Activated CD4-positive, alpha-beta memory T cell treated with anti-CD3 and anti-CD28 coated beads, Interleukin-2, amount 10 ng/mL, durations not matched to agents 7 days and 5 days (primary cell): ENCODE data around the gene CDC14B. TPM values are rescaled to one million over a fixed set of nuclear protein-coding genes. Genes with fewer than 3 reads are reported as not detected.
"Not testable (repeated sequence)": the region's sequence is repeated elsewhere in the genome, so short reads cannot be mapped to it uniquely, and the experiment has no call there.

Source experiments
- CTCF ChIA-PET: fragments of 350-600 bp; sonication (Branson Sonifier 250); formaldehyde crosslinking; loops from one replicate; lab custom pipeline; 2021; ENCODE audit warnings: antibody characterized with exemption, inconsistent platforms; lab: Charles Lee
- POLR2A ChIA-PET: fragments of 350-600 bp; sonication (Branson Sonifier 250); formaldehyde crosslinking; loops from one replicate; lab custom pipeline; 2021; ENCODE audit warnings: antibody characterized with exemption; lab: Charles Lee
- DNase-seq: peaks from one replicate; pipeline ENCODE4 v3.0.0-alpha.2; 2020
- H3K27ac Mint-ChIP-seq: one replicate; pipeline ENCODE4 v1.8.0; 2021; ENCODE audit warnings: mild to moderate bottlenecking, mixed read lengths
- H3K27me3 Mint-ChIP-seq: one replicate; pipeline ENCODE4 v1.8.0; 2021; ENCODE audit warnings: mixed read lengths
- H3K36me3 Mint-ChIP-seq: one replicate; pipeline ENCODE4 v1.8.0; 2021; ENCODE audit warnings: low read depth, mixed read lengths
- H3K4me1 Mint-ChIP-seq: one replicate; pipeline ENCODE4 v1.8.0; 2021; ENCODE audit warnings: mixed read lengths
- H3K4me3 Mint-ChIP-seq: one replicate; pipeline ENCODE4 v1.8.0; 2021; ENCODE audit warnings: mild to moderate bottlenecking, mixed read lengths
- H3K9me3 Mint-ChIP-seq: one replicate; pipeline ENCODE4 v1.8.0; 2021; ENCODE audit warnings: mixed read lengths
- total RNA-seq, 2 experiments: library from RNA; stranded (reverse); gene quantifications; one replicate each; pipeline ENCODE4 v1.2.3, GENCODE V29; 2021

CDC14B gene
- total RNA-seq, result 1 to 10 TPM; 3.0 to 3.1 TPM

DNA sequence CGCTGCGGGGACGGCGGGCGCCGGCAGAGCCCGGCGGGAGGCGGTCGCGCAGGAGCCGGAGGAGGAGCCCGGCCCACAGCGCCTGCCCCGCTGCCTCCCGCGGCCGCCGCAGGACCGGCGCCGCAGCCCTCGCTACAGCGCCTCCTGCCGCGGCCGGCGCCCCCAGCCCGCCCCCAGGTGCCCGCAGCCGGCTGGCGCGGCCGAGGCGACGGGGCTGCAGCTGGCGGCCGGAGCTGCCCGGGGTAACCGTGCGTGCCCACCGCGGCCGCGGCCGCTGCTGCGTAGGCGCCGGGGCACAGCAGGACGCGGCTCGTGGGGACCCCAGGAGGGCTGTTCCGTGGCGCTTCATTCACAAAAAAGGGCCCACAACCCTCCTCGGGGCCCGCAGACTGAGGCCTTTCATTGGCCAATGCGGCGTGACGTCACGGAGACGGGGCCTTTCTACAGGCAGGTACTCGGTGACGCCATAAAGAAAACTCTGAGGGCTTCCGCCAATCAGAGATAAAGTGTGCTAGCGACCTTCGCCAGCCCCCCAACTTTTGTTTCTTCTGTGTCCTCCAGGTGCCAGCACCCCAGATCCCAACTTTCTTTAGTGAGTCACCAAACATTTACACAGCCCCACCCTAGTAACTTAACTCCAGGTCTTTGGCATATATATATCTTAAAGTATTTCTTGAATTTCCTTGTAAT, at the start of gene CDC14B:
Gene CDC14B (minus strand): TSS at position 353 of the 690 bp plus-strand sequence. CDS start 465 bp downstream, outside the sequence.
- H3K4me1 Mint-ChIP-seq, result peaks cover 4% of the 10 kb centered on the region
- peak; percentile 75 for DNase-seq
- no peaks in the 10 kb centered on the region for H3K9me3 Mint-ChIP-seq
- no peaks in the 10 kb centered on the region for H3K36me3 Mint-ChIP-seq
- POLR2A ChIA-PET, result interaction anchor here (1.6 kb wide), 1 partner anchor 53 kb away, joined by 4 read pairs; no protein-coding TSS in a partner anchor
- H3K4me3 Mint-ChIP-seq, result peak within 1 kb of the TSS; percentile 67
- H3K27ac Mint-ChIP-seq, result no peak within 1 kb of the TSS
- CTCF ChIA-PET, result no interaction called here
- peaks cover 42% of the 10 kb centered on the region for H3K27me3 Mint-ChIP-seq

DNA sequence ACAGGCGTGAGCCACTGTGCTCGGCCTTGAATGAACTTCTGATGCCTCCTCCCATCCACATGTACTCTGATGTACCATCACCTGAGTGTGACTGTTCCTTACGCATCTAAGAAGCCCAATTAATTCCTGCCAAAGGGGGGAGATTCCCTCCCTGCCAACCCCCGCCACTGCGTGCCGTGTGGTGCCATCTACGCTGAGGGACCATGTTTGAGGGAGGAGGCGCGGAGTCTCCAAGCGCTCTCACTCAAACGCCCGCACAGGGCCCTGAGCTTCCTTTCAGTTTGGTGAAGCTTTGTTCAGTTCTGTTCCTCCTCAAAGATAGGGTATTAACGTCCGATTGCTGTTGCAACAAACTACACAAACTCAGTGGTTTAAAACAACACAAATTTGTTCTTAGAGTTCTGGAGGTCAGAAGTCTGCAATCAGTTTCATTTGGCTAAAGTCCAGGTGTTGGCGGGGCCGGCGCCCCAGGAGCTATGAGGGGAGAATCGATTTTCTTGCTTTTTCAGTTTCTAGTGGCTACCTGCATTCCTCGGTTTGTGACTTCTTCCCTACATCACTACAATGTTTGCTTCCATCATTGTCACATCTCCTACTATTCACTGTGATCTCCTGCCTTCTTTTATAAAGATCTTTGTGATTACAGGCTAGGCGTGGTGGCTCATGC, 49.4 kb upstream of the CDC14B start:
- ChIA-PET POLR2A (no interaction called here), CTCF (no interaction called here)
- H3K36me3 Mint-ChIP-seq, result no peaks in the 10 kb centered on the region
- peaks cover 2% of the 10 kb centered on the region for H3K27me3 Mint-ChIP-seq
- no peak overlapping the region for H3K27ac Mint-ChIP-seq
- H3K4me3 Mint-ChIP-seq, result no peak overlapping the region
- peaks cover 2% of the 10 kb centered on the region for H3K4me1 Mint-ChIP-seq
- DNase-seq, result no peak
- no peaks in the 10 kb centered on the region for H3K9me3 Mint-ChIP-seq

DNA sequence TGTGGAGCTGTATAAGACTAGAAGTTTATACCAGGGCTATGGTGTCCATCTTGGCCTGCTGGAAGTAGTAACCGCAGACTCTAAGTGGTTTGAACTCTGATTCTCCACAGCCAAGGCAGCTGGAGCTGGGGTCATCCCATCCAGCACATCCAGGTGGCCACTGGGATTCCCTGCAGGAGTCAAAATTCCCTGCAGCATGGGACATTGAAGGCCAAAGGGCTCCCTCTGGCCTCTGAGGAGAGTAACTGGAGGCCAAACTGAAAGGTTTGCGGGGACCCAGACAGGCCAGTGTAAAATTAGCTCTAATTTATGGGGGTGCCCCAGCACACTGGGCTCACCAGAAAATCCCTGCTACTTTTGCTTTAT, 47.7 kb upstream of the CDC14B start:
- peaks cover 2% of the 10 kb centered on the region for H3K4me1 Mint-ChIP-seq
- H3K9me3 Mint-ChIP-seq, result no peaks in the 10 kb centered on the region
- no peak for DNase-seq
- peaks cover 2% of the 10 kb centered on the region for H3K27me3 Mint-ChIP-seq
- CTCF ChIA-PET, result interaction anchor here (0.5 to 1.7 kb wide), 11 partner anchors 11 to 350 kb away, joined by 3 to 20 read pairs (median 4); partner anchors contain the start of gene HABP4
- H3K36me3 Mint-ChIP-seq, result no peaks in the 10 kb centered on the region
- no peak overlapping the region for H3K27ac Mint-ChIP-seq
- POLR2A ChIA-PET, result interaction anchor here (0.9 to 2.4 kb wide), 2 partner anchors 13 to 216 kb away, joined by 3 to 6 read pairs; no protein-coding TSS in a partner anchor
- no peak overlapping the region for H3K4me3 Mint-ChIP-seq

DNA sequence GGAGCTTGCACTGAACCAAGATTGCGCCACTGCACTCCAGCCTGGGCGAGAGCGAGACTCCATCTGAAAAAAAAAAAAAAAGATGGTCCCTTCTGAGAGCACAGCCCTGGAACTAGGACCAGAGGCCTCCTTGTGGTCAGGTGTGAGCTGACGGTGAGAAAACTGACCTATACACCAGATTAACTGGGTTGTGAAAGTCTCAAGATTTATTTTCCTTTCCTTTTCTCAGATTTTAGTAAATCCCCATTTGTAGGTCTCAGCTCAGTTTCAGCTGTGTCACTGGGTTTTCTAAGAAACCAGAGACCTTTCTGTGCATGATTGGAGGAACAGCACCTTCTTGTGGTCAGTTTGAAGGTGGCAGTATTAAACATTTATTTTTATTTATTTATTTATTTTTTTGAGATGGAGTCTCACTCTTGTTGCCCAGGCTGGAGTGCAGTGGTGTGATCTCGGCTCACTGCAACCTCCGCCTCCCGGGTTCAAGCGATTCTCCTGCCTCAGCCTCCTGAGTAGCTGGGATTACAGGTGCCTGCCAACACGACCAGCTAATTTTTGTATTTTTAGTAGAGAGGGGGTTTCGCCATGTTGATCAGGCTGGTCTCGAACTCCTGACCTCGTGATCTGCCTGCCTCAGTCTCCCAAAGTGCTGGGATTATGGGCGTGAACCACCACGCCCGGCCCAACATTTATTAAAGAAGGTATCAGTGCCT, 47.2 kb upstream of the CDC14B start:
- H3K4me3 Mint-ChIP-seq, H3K27me3 Mint-ChIP-seq, H3K36me3 Mint-ChIP-seq, H3K9me3 Mint-ChIP-seq, H3K27ac Mint-ChIP-seq, DNase-seq, H3K4me1 Mint-ChIP-seq: not testable (repeated sequence)
- POLR2A ChIA-PET, result interaction anchor here (0.9 to 2.4 kb wide), 2 partner anchors 12 to 215 kb away, joined by 3 to 6 read pairs; no protein-coding TSS in a partner anchor
- CTCF ChIA-PET, result interaction anchor here (0.5 to 1.7 kb wide), 16 partner anchors 11 to 349 kb away, joined by 3 to 20 read pairs (median 4); partner anchors contain the start of gene HABP4

DNA sequence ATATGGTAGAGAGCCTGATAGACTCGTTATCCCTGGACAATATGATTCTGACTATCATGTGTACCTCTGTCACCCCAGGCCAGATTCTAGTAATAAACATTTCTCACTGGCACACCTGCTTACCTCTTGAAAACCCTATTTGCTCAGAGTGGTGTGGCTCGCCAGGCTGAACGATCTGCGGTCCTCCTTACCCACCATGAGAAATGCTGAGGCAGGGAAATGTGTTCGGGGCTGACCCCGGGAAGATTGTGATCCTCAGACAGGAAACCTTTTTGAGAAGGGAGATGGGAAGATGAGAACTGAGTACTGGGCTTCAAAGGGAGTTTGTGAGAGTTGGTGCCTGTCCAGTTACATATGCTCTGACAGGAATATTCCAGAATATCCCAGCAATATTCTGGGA, 46.1 kb upstream of the CDC14B start:
- DNase-seq, result no peak
- Mint-ChIP-seq H3K27me3 (peaks cover 2% of the 10 kb centered on the region), H3K36me3 (no peaks in the 10 kb centered on the region), H3K27ac (no peak overlapping the region), H3K4me3 (no peak overlapping the region), H3K9me3 (no peaks in the 10 kb centered on the region), H3K4me1 (peaks cover 2% of the 10 kb centered on the region)
- CTCF ChIA-PET, result interaction anchor here (0.9 to 1.7 kb wide), 6 partner anchors 216 to 348 kb away, joined by 3 to 20 read pairs (median 7); partner anchors contain the start of gene HABP4
- POLR2A ChIA-PET, result interaction anchor here (2.4 kb wide), 1 partner anchor 11 kb away, joined by 6 read pairs; no protein-coding TSS in a partner anchor

DNA sequence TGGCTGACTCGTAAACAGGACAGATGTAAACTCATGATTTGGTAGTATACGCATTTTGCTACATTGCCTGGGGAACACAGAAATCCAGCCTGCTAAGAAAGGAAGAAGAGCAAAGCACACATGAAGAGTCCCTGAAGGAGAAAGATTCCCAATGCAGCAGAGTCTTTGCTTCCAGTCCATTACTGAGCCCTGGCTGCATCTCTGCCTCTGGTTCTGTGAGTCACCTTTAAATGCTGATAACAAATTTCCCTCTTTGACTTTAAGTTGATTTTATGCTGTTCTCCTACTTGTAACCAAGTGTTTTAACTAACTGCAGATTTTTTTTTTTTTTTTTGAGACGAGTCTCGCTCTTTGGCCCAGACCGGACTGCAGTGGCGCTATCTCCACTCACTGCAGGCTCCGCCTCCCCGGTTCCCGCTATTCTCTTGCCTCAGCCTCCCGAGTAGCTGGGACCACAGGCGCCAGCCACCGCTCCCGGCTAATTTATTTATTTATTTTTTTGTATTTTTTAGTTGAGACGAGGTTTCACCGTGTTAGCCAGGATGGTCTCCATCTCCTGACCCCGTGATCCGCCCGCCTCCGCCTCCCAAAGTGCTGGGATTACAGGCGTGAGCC, 44.0 kb upstream of the CDC14B start:
- Mint-ChIP-seq H3K9me3 (no peaks in the 10 kb centered on the region), H3K36me3 (no peaks in the 10 kb centered on the region), H3K27ac (no peak overlapping the region), H3K27me3 (peaks cover 2% of the 10 kb centered on the region), H3K4me3 (no peak overlapping the region), H3K4me1 (peaks cover 2% of the 10 kb centered on the region)
- POLR2A ChIA-PET, result no interaction called here
- no peak for DNase-seq
- CTCF ChIA-PET, result no interaction called here

DNA sequence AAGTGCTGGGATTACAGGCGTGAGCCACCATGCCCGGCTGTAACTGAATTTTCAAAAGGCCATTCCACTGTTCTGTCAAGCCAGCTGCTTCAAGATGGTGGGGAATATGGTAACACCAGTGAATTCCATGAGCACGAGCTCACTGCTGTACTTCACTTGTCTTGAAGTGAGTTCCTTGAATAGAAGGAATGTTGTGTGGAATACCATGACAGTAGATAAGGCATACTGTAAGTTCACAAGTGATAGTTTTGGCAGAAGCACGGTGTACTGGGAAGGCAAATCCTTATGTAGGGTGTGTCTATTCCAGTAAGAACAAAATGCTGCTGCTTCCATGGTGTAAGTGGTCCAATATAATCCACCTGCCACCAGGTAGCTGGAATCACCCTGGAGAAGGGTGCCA, 42.1 kb upstream of the CDC14B start:
- DNase-seq, result no peak
- Mint-ChIP-seq H3K4me1 (peaks cover 3% of the 10 kb centered on the region), H3K36me3 (no peaks in the 10 kb centered on the region), H3K4me3 (no peak overlapping the region), H3K27me3 (peaks cover 5% of the 10 kb centered on the region), H3K27ac (no peak overlapping the region), H3K9me3 (no peaks in the 10 kb centered on the region)
- CTCF ChIA-PET, result no interaction called here
- POLR2A ChIA-PET, result no interaction called here

DNA sequence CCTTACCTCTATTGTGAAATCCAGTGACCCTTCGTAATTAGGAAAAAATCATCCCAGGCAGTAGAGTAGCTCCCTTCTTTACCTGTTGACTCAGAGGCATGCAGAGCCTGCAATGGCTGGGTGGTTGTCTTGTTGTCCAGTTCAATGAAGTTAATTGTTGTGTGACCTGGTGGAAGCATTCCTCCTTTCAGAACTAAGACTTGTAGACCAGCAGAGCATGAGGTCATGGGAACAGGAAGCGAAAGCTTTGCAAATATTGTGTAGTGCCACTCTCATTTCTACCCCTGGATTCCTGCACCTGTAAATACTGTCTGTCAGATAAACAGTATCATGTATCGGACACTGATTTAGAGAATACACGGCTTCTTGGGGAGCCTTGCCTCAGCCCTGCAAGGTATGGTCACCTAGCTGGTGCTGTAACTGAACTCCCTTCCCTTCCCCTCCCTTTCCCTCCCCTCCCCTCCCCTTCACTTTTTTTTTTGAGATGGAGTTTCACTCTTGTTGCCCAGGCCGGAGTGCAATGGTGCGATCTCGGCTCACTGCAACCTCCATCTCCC, 41.1 kb upstream of the CDC14B start:
- H3K9me3 Mint-ChIP-seq, result no peaks in the 10 kb centered on the region
- no peak overlapping the region for H3K4me3 Mint-ChIP-seq
- ChIA-PET POLR2A (no interaction called here), CTCF (no interaction called here)
- no peak overlapping the region for H3K27ac Mint-ChIP-seq
- DNase-seq, result no peak
- peaks cover 5% of the 10 kb centered on the region for H3K27me3 Mint-ChIP-seq
- peaks cover 5% of the 10 kb centered on the region for H3K4me1 Mint-ChIP-seq
- H3K36me3 Mint-ChIP-seq, result no peaks in the 10 kb centered on the region

DNA sequence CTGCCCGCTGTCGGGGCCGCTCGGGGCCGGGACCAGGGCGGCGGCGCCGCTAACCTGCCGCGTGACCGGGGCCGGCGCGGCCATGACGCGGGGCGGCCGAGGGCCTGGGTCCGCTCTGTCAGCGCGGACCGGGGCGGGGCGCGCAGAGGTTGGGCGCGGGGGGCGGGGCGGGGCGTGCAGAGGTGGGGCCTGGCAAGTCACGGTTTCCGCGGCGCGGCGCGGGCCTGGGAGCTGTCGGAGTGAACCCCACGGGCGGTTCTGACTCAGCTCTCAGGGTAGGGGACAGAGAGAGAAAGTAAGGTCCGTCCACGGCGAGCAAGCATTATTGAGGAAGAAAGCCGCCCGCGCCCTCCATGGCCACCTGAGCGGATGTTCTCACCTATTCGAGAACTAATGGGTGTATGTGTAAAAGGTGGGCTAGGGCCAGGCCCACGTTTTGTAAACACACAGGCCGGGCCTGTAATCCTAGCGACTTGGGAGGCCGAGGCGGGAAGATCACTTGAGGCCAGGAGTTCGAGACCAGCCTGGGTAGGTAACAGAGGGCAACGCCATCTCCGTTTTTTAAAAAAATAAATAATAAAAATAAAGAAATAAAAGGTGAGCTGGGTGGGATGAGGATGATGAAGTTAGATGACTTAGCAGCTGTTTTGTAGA, 35.7 kb upstream of the CDC14B start, which contains the start of gene PRXL2C:
Gene PRXL2C (minus strand): TSS at position 120 of the 654 bp plus-strand sequence. CDS start 36 bp downstream, at position 84.
- DNase-seq, result peak; percentile 84
- H3K4me3 Mint-ChIP-seq, result peak within 1 kb of the TSS; percentile 90
- peaks cover 3% of the 10 kb centered on the region for H3K27me3 Mint-ChIP-seq
- no peaks in the 10 kb centered on the region for H3K9me3 Mint-ChIP-seq
- H3K4me1 Mint-ChIP-seq, result peaks cover 17% of the 10 kb centered on the region
- ChIA-PET CTCF (interaction anchor here (0.8 to 1.9 kb wide), 4 partner anchors 80 to 328 kb away, joined by 3 to 4 read pairs (median 4); no protein-coding TSS in a partner anchor), POLR2A (interaction anchor here (0.9 to 2.0 kb wide), 4 partner anchors 11 to 206 kb away, joined by 3 to 7 read pairs (median 4); partner anchors contain the start of genes HABP4 and ZNF510)
- H3K27ac Mint-ChIP-seq, result peak within 1 kb of the TSS; percentile 82
- peaks cover 12% of the 10 kb centered on the region for H3K36me3 Mint-ChIP-seq

DNA sequence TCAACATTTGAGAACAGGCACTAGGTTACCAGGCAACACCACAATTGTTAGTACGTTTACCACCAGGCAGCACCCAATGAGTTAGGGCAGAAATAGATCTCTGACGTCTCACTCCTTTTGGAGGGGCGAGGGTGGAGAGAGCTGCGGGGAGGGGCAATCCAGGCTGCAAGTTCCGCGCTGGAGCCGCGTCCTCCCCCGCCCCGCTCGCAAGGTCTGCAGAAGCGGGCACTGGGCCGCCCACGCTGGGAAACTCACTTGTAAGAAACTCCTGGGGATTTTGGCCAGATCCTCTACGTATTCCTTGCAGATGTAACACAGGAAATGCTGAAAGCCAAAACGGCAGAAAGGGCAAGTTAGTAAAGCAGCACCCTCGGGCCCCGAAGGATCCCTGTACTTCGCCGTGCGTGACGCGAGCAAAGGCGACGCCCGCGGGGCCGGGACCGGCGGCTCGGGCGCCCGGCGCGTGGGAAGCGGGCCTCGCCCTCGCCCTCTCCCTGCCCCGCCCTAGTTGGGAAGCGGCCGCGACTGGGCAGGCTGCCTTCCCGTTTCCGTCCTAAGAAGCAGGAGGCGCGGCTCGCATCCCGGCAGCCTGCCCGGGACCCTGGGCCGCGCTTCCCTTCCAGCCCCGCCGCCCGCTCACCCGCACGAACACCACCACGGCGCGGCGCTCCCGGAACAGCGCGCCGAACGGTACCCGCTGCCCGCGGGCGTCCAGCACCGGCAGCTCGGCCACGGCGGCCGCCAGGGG, 35.0 kb upstream of the CDC14B start:
- H3K27ac Mint-ChIP-seq, result peak overlapping the region; percentile 71
- H3K4me1 Mint-ChIP-seq, result peaks cover 17% of the 10 kb centered on the region
- H3K27me3 Mint-ChIP-seq, result peaks cover 3% of the 10 kb centered on the region
- ChIA-PET CTCF (interaction anchor here (0.6 to 1.9 kb wide), 6 partner anchors 80 to 327 kb away, joined by 3 to 4 read pairs (median 4); no protein-coding TSS in a partner anchor), POLR2A (interaction anchor here (0.9 to 2.0 kb wide), 4 partner anchors 12 to 235 kb away, joined by 3 to 7 read pairs (median 5); partner anchors contain the start of genes HABP4 and ZNF510)
- H3K9me3 Mint-ChIP-seq, result no peaks in the 10 kb centered on the region
- H3K36me3 Mint-ChIP-seq, result peaks cover 19% of the 10 kb centered on the region
- peak overlapping the region; percentile 81 for H3K4me3 Mint-ChIP-seq
- DNase-seq, result peak; percentile 66

DNA sequence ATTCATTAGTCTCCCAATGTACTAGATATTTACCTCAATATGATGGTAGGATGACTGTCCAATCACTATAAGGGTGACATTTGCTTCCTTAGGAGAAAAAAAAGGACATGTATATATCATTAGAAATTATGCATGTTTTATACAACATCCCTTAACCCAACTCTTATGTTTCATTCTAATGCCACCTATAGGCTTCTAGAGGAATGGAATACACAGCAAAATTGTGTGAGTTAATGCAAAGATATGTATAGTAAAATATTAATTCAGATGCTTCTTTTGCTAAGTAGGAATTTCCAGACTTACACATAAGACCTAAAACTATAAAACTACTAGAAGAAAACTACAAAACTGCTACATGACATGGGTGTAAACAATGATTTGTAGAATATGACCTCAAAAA, 32.0 kb upstream of the CDC14B start:
- Mint-ChIP-seq H3K27ac (no peak overlapping the region), H3K36me3 (peaks cover 26% of the 10 kb centered on the region), H3K27me3 (no peaks in the 10 kb centered on the region), H3K4me1 (peaks cover 15% of the 10 kb centered on the region), H3K4me3 (no peak overlapping the region), H3K9me3 (no peaks in the 10 kb centered on the region)
- no peak for DNase-seq
- CTCF ChIA-PET, result interaction anchor here (0.7 kb wide), 2 partner anchors 44 to 235 kb away, joined by 4 to 5 read pairs; no protein-coding TSS in a partner anchor
- POLR2A ChIA-PET, result no interaction called here
